K562 (cell line): Measurements from ENCODE around the gene DENND2A. TPM values are rescaled to one million over a fixed set of nuclear protein-coding genes. Genes with fewer than 3 reads are reported as not detected.

Experiments used
- ATAC-seq: fragments of 200-7000 bp; cut with Tn5 transposase; 3 replicates; pipeline ENCODE4 v1.9.1; 2020; ENCODE audit warnings: moderate library complexity
- BruUV-seq: library from RNA; stranded (reverse); fragments of 400-500 nt; replicated peaks from 2 replicates; lab custom pipeline; 2021; lab: Mats Ljungman, UMichigan
- CTCF ChIA-PET: fragments of 300-600 bp; formaldehyde crosslinking; extraction: SDS; loops from one replicate; lab custom pipeline; 2021; ENCODE audit warnings: low intra/inter-chr PET ratio; lab: Yijun Ruan, JAX
- POLR2A ChIA-PET: fragments of 300-600, 350-650 bp; sonication (Branson Sonifier 250); formaldehyde crosslinking; extraction: SDS; loops from one replicate; lab custom pipeline; 2021; ENCODE audit warnings: antibody characterized with exemption, inconsistent platforms; lab: Yijun Ruan, JAX
- DNase-seq, 4 experiments: peaks; one replicate each; pipeline versions ENCODE4 v3.0.0 to v3.0.0-alpha.2; 2011 to 2018; ENCODE audit warnings: low spot score in 3 of 4, mixed read lengths in 3 of 4; ENCODE audit errors: extremely low read depth in 1 of 4
- FAIRE-seq: peaks from 2 replicates; lab custom pipeline; 2011; peaks lifted over from hg19 to GRCh38; lab: Jason Lieb, UNC
- H2AFZ ChIP-seq: 2 replicates; pipeline ENCODE4 v1.6.0; 2011; ENCODE audit warnings: low read depth, low read length, control low read depth, inconsistent platforms
- H3K27ac ChIP-seq: fragments of 200-600 bp; 3 replicates; pipeline ENCODE4 v1.8.0; 2011; ENCODE audit warnings: low read depth, mild to moderate bottlenecking, control low read depth, inconsistent platforms, low read length, moderate library complexity, mixed read lengths; ENCODE audit errors: extremely low read depth
- H3K27me3 ChIP-seq, 2 experiments: fragments of 300-600 bp in 1 of 2; 2 replicates in 1 of 2; 3 replicates in 1 of 2; pipeline versions ENCODE4 v1.6.0 to v1.8.0; 2011; ENCODE audit warnings: inconsistent platforms in 2 of 2, low read length in 2 of 2, mild to moderate bottlenecking in 1 of 2, mixed read lengths in 1 of 2, moderate library complexity in 1 of 2; ENCODE audit not compliant: control insufficient read depth in 2 of 2, insufficient read depth in 2 of 2
- H3K36me3 ChIP-seq: fragments of 300-600 bp; 3 replicates; pipeline ENCODE4 v1.8.0; 2011; ENCODE audit warnings: mild to moderate bottlenecking, low read length, inconsistent platforms; ENCODE audit not compliant: control insufficient read depth, insufficient read depth
- H3K4me1 ChIP-seq, 2 experiments: fragments of 200-600 bp in 1 of 2; replicated peaks in 1 of 2; 2 replicates in 1 of 2; 3 replicates in 1 of 2; pipeline versions ENCODE4 v1.5.1 to v1.8.0; 2011; ENCODE audit warnings: inconsistent platforms in 2 of 2, low read length in 2 of 2, mild to moderate bottlenecking in 1 of 2, mixed read lengths in 1 of 2, moderate library complexity in 1 of 2; ENCODE audit not compliant: control insufficient read depth in 2 of 2, insufficient read depth in 2 of 2
- H3K4me2 ChIP-seq: 2 replicates; pipeline ENCODE4 v1.6.1; 2011; ENCODE audit warnings: low read length, control low read depth, inconsistent platforms, mixed read lengths; ENCODE audit not compliant: insufficient read depth
- H3K4me3 ChIP-seq: fragments of 200-600 bp; sonication (generic), shearing (Covaris generic); 2 replicates; pipeline ENCODE4 v1.5.1; 2016; ENCODE audit warnings: control low read depth, inconsistent platforms
- H3K79me2 ChIP-seq: fragments of 200-600 bp; 3 replicates; pipeline ENCODE4 v1.8.0; 2011; ENCODE audit warnings: low read length, inconsistent platforms; ENCODE audit not compliant: control insufficient read depth, insufficient read depth
- H3K9ac ChIP-seq, 2 experiments: 2 replicates each; pipeline versions ENCODE4 v1.6.0 to v1.6.1; 2011; ENCODE audit warnings: low read depth in 2 of 2, low read length in 2 of 2, control low read depth in 1 of 2, inconsistent platforms in 1 of 2, mild to moderate bottlenecking in 1 of 2, mixed read lengths in 1 of 2; ENCODE audit not compliant: insufficient read depth in 1 of 2
- H3K9me1 ChIP-seq: one replicate; pipeline ENCODE4 v1.6.0; 2011; ENCODE audit warnings: inconsistent platforms, mild to moderate bottlenecking, low read length, moderate library complexity; ENCODE audit not compliant: control insufficient read depth, insufficient read depth
- H3K9me3 ChIP-seq: replicated peaks from 2 replicates; pipeline ENCODE4 v1.5.1; 2011; ENCODE audit warnings: low read depth, low read length, inconsistent platforms; ENCODE audit not compliant: control insufficient read depth, insufficient read depth
- H4K20me1 ChIP-seq: replicated peaks from 2 replicates; pipeline ENCODE4 v1.6.1; 2011; ENCODE audit warnings: low read length, inconsistent platforms, mixed read lengths; ENCODE audit not compliant: control insufficient read depth, insufficient read depth
- ETS2 ChIP-seq: IDR thresholded peaks from 2 replicates; pipeline ENCODE4 v1.6.1; 2016; ENCODE audit warnings: borderline replicate concordance, missing genetic modification characterization, mild to moderate bottlenecking, moderate library complexity, missing compliant biosample characterization; ENCODE audit not compliant: poor library complexity, severe bottlenecking
- HNRNPLL ChIP-seq: fragments of 200-400 bp; formaldehyde crosslinking; IDR thresholded peaks from 2 replicates; pipeline ENCODE4 v1.6.1; 2017; ENCODE audit warnings: low read length, low read depth, mild to moderate bottlenecking; ENCODE audit not compliant: poor library complexity, severe bottlenecking
- NONO ChIP-seq, 2 experiments: fragments of 200-400 bp in 1 of 2; fragments of 450-650 bp in 1 of 2; formaldehyde crosslinking in 1 of 2; IDR thresholded peaks; 2 replicates each; pipeline ENCODE4 v1.6.1; 2017; ENCODE audit warnings: low read depth in 2 of 2, mild to moderate bottlenecking in 2 of 2, moderate library complexity in 2 of 2, low read length in 1 of 2
- PBX2 ChIP-seq, 2 experiments: IDR thresholded peaks in 1 of 2; conservative IDR thresholded peaks in 1 of 2; 2 replicates each; pipeline ENCODE4 v1.6.1; 2016; ENCODE audit warnings: low read depth in 2 of 2, mild to moderate bottlenecking in 1 of 2, missing compliant biosample characterization in 1 of 2, missing genetic modification characterization in 1 of 2, moderate library complexity in 1 of 2
- PTBP1 ChIP-seq: fragments of 200-400 bp; formaldehyde crosslinking; IDR thresholded peaks from 2 replicates; pipeline ENCODE4 v1.6.1; 2017; ENCODE audit warnings: low read depth, low read length
- SLC30A9 ChIP-seq: fragments of 250-450 bp; sonication (Bioruptor Pico); IDR thresholded peaks from 2 replicates; pipeline ENCODE4 v1.8.0; 2022; ENCODE audit warnings: mild to moderate bottlenecking, moderate library complexity
- SMARCE1 ChIP-seq: fragments of 450-650 bp; IDR thresholded peaks from 2 replicates; pipeline ENCODE4 v1.7.1; 2016; ENCODE audit warnings: mild to moderate bottlenecking
- SMC3 ChIP-seq: conservative IDR thresholded peaks from 2 replicates; pipeline ENCODE4 v1.6.1; 2011; ENCODE audit warnings: low read depth, low read length, improper control_type of control experiment; ENCODE audit not compliant: insufficient read depth
- TFAP4 ChIP-seq: sonication (generic); formaldehyde crosslinking; IDR thresholded peaks from 2 replicates; pipeline ENCODE4 v1.8.0; 2022; ENCODE audit warnings: missing genetic modification reagents, mild to moderate bottlenecking, moderate library complexity, borderline replicate concordance
- ZBED1 ChIP-seq: IDR thresholded peaks from 2 replicates; pipeline ENCODE4 v1.6.1; 2014
- ZNF143 ChIP-seq: sonication (generic); formaldehyde crosslinking; IDR thresholded peaks from 2 replicates; pipeline ENCODE4 v1.9.0; 2022; ENCODE audit warnings: mild to moderate bottlenecking, missing genetic modification reagents
- ZNF274 ChIP-seq: IDR thresholded peaks from 2 replicates; pipeline ENCODE4 v1.6.1; 2011; ENCODE audit warnings: low read depth, mild to moderate bottlenecking, low read length, moderate library complexity, borderline replicate concordance
- ZNF311 ChIP-seq: fragments of 250-450 bp; sonication (Bioruptor Pico); IDR thresholded peaks from 2 replicates; pipeline ENCODE4 v1.4.0; 2020; ENCODE audit warnings: mild to moderate bottlenecking, moderate library complexity
- ZNF436 ChIP-seq: fragments of 250-450, 450-650 bp; sonication (Bioruptor Pico); formaldehyde crosslinking; IDR thresholded peaks from 2 replicates; pipeline ENCODE4 v1.7.0; 2020; ENCODE audit warnings: mild to moderate bottlenecking
- WGBS: fragments of 100-300 bp; shearing (Covaris generic); methylation state at CpG from one replicate; pipeline ENCODE4 v1.1.6; 2016; ENCODE audit warnings: low coverage, mixed read lengths; ENCODE audit not compliant: insufficient coverage; ENCODE audit errors: missing lambda C conversion rate; 5-methylcytosine and 5-hydroxymethylcytosine counted together
- in situ Hi-C: fragments of 300-500 bp; cut with MboI; formaldehyde crosslinking; loops from 4 replicates; pipeline ENCODE4 v1.15.0; 2018; ENCODE audit warnings: inconsistent platforms, mixed read lengths
- intact Hi-C: fragments of 100-400 bp; cut with micrococcal nuclease; formaldehyde crosslinking; loops from 2 replicates; pipeline ENCODE4 v1.14.2; 2022
- polyA plus RNA-seq, 8 experiments: library from polyadenylated mRNA; depleted of rRNA in 4 of 8; stranded (reverse) in 5 of 8; unstranded in 3 of 8; fragments of >200 nt; fragmentation: Nextera tagmentation in 2 of 8; fragmentation: Illumina TruSeq in 1 of 8; extraction: Ambion mirVana in 2 of 8; extraction: Trizol in 1 of 8; gene quantifications; 2 replicates each; pipeline versions ENCODE4 v1.2.1 to v1.2.3, GENCODE V29; 2011 to 2014; ENCODE audit warnings: inconsistent platforms in 1 of 8, missing spikeins in 1 of 8
- total RNA-seq, 7 experiments: library from RNA; depleted of rRNA in 6 of 7; stranded (reverse); fragments of >200 nt in 6 of 7; fragmentation: Illumina TruSeq in 2 of 7; extraction: Trizol in 2 of 7; gene quantifications; 2 replicates each; pipeline versions ENCODE4 v1.2.1 to v1.2.3, GENCODE V29; 2011 to 2021; ENCODE audit warnings: low replicate concordance in 1 of 7
- TF ChIP-seq, protein P1 (sequence below): fragments of 450-650 bp; formaldehyde crosslinking; IDR thresholded peaks from 2 replicates; pipeline ENCODE4 v1.4.0; 2022; ENCODE audit warnings: missing genetic modification characterization
- TF ChIP-seq, protein P2 (sequence below): fragments of 250-450 bp; sonication (Bioruptor Pico); IDR thresholded peaks from 2 replicates; pipeline ENCODE4 v1.5.1; 2021; ENCODE audit warnings: mild to moderate bottlenecking

Gene DENND2A
- total and polyA plus RNA-seq, 9 of the 15 experiments (the other 6 are each of a cell fraction or from before 2014, with no cell fraction given): not detected

DNA sequence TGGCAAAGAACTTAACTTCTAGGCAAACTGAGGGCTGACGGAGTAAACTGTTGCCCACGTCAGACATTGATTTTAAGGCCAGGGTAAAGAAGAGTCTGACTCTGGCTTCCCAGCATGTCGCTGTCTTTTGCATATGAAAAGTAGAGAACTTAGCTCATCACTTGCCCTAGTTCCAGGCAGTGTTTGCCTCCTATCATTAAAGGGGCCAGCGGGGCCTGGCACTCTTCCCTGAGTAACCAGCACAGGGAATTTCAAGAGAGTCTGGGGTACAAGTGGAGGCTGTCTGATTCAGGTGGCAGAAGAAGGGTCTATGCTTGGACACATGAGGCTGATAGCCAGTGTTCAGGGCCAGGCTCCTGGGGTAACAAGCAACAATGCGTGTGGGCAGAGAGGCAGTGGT, 4.8 kb downstream of the DENND2A start:
- no peaks in the 10 kb centered on the region for H3K36me3 ChIP-seq
- H3K27ac ChIP-seq: no peak overlapping the region
- BruUV-seq: no TSS peak
- H4K20me1 ChIP-seq: peaks cover 7% of the 10 kb centered on the region; the same call in 1 of the 2 replicates
- in situ Hi-C loops (no loop called here), intact Hi-C loops (no loop called here)
- no peak overlapping the region for H3K9ac ChIP-seq
- WGBS: 17% methylated on average over 5 of the region's 5 CpGs
- POLR2A ChIA-PET: interaction anchor here (0.6 to 1.3 kb wide), 4 partner anchors 9 to 293 kb away, joined by 3 to 5 read pairs (median 3); no protein-coding TSS in a partner anchor
- no peaks in the 10 kb centered on the region for H3K9me3 ChIP-seq
- no peaks in the 10 kb centered on the region for H3K79me2 ChIP-seq
- no peaks in the 10 kb centered on the region for H3K9me1 ChIP-seq
- ATAC-seq (no peak), FAIRE-seq (no peak), DNase-seq (no peak)
- H3K27me3 ChIP-seq: peaks cover 63 to 80% of the 10 kb centered on the region in 2 experiments
- CTCF ChIA-PET: no interaction called here
- H3K4me2 ChIP-seq: no peak overlapping the region
- H2AFZ ChIP-seq: no peak overlapping the region
- H3K4me3 ChIP-seq: no peak overlapping the region
- peaks cover 0 to 11% of the 10 kb centered on the region in 2 experiments; a peak in 2 of 5 replicates for H3K4me1 ChIP-seq
- TF ChIP-seq SMARCE1 (no peak), SLC30A9 (CRISPR knock-in tag) (no peak), ZNF311 (CRISPR knock-in tag) (no peak), PBX2 (CRISPR knock-in tag; IDR thresholded peaks at IDR 0.05; ENCODE audit: low read depth) (no peak), PBX2 (tag; conservative IDR thresholded peaks at IDR 0.05; ENCODE audit: low read depth) (no peak), ETS2 (tag) (no peak), ZNF436 (CRISPR knock-in tag) (no peak), PTBP1 (no peak), SMC3 (no peak), TFAP4 (CRISPR knock-in tag) (no peak), HNRNPLL (no peak), ZNF274 (no peak), NONO (IDR thresholded peaks at IDR 0.05; ENCODE audit: low read depth in 2 of 2, low read length in 1 of 2) (no peak), ZNF143 (no peak), ZBED1 (no peak)
- TF ChIP-seq, protein P1, sequence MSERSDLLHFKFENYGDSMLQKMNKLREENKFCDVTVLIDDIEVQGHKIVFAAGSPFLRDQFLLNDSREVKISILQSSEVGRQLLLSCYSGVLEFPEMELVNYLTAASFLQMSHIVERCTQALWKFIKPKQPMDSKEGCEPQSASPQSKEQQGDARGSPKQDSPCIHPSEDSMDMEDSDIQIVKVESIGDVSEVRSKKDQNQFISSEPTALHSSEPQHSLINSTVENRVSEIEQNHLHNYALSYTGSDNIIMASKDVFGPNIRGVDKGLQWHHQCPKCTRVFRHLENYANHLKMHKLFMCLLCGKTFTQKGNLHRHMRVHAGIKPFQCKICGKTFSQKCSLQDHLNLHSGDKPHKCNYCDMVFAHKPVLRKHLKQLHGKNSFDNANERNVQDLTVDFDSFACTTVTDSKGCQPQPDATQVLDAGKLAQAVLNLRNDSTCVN (CRISPR knock-in tag): no peak
- TF ChIP-seq, protein P2, sequence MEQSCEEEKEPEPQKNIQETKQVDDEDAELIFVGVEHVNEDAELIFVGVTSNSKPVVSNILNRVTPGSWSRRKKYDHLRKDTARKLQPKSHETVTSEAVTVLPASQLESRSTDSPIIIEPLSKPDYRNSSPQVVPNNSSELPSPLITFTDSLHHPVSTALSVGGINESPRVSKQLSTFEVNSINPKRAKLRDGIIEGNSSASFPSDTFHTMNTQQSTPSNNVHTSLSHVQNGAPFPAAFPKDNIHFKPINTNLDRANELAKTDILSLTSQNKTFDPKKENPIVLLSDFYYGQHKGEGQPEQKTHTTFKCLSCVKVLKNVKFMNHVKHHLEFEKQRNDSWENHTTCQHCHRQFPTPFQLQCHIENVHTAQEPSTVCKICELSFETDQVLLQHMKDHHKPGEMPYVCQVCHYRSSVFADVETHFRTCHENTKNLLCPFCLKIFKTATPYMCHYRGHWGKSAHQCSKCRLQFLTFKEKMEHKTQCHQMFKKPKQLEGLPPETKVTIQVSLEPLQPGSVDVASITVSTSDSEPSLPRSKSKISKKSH (CRISPR knock-in tag): no peak
